SKM-1 treated with dmso at 0.1 percent for 144 hours (cell line): ENCODE data around the gene VPS54.

ENCODE experiments used
- DNase-seq: peaks from one replicate; lab custom pipeline; 2025; ENCODE audit not compliant: unreplicated experiment; lab: John Stamatoyannopoulos, UW

The VPS54 gene

GRCh38 chr2:63926815-63927214 is 92.4 kb downstream of the VPS54 start:
- DNase-seq, result no peak

GRCh38 chr2:63914311-63914710 is 104.9 kb downstream of the VPS54 start:
- DNase-seq, result no peak

GRCh38 chr2:63903003-63903402 is 116.2 kb downstream of the VPS54 start:
- DNase-seq, result no peak

- no peak for DNase-seq
Observed at GRCh38 chr2:63902149-63902548, 117.1 kb downstream of the VPS54 start.

GRCh38 chr2:63899639-63900038 is 119.6 kb downstream of the VPS54 start:
- DNase-seq, result no peak

GRCh38 chr2:63898839-63899238 is 120.4 kb downstream of the VPS54 start:
- DNase-seq, result no peak

GRCh38 chr2:63894167-63894566 is 125.1 kb downstream of the VPS54 start:
- DNase-seq, result no peak

- no peak for DNase-seq
Observed at GRCh38 chr2:63893163-63893562, 126.1 kb downstream of the VPS54 start.

- DNase-seq, result no peak
Observed at GRCh38 chr2:63891488-63892030, 127.7 kb downstream of the VPS54 start.

GRCh38 chr2:63890678-63891077 is 128.6 kb downstream of the VPS54 start:
- DNase-seq, result no peak

GRCh38 chr2:63888490-63889402 is 130.5 kb downstream of the VPS54 start:
- peak; percentile 13 for DNase-seq

GRCh38 chr2:63888053-63888452 is 131.2 kb downstream of the VPS54 start:
- DNase-seq, result no peak

- no peak for DNase-seq
Observed at GRCh38 chr2:63886445-63886844, 132.8 kb downstream of the VPS54 start.

- DNase-seq, result no peak
Observed at GRCh38 chr2:63882395-63883105, 136.7 kb downstream of the VPS54 start.

GRCh38 chr2:63881205-63881604 is 138.0 kb downstream of the VPS54 start:
- no peak for DNase-seq

GRCh38 chr2:63880625-63881024 is 138.6 kb downstream of the VPS54 start:
- DNase-seq, result no peak

- DNase-seq, result no peak
Observed at GRCh38 chr2:63879876-63880433, 139.3 kb downstream of the VPS54 start.

GRCh38 chr2:63878486-63878885 is 140.7 kb downstream of the VPS54 start:
- no peak for DNase-seq

GRCh38 chr2:63876311-63876710 is 142.9 kb downstream of the VPS54 start:
- no peak for DNase-seq

GRCh38 chr2:63875559-63876245 is 143.5 kb downstream of the VPS54 start:
- no peak for DNase-seq

GRCh38 chr2:63875131-63875527 is 144.1 kb downstream of the VPS54 start:
- no peak for DNase-seq
